Nucleus accumbens (tissue), 56 donors: Measurements from ENCODE around the gene KCNQ1.

ENCODE experiments used
- DNase-seq, 56 donors: peaks; one replicate each; lab custom pipeline; 2025; lab: John Stamatoyannopoulos, UW

The KCNQ1 gene

DNA sequence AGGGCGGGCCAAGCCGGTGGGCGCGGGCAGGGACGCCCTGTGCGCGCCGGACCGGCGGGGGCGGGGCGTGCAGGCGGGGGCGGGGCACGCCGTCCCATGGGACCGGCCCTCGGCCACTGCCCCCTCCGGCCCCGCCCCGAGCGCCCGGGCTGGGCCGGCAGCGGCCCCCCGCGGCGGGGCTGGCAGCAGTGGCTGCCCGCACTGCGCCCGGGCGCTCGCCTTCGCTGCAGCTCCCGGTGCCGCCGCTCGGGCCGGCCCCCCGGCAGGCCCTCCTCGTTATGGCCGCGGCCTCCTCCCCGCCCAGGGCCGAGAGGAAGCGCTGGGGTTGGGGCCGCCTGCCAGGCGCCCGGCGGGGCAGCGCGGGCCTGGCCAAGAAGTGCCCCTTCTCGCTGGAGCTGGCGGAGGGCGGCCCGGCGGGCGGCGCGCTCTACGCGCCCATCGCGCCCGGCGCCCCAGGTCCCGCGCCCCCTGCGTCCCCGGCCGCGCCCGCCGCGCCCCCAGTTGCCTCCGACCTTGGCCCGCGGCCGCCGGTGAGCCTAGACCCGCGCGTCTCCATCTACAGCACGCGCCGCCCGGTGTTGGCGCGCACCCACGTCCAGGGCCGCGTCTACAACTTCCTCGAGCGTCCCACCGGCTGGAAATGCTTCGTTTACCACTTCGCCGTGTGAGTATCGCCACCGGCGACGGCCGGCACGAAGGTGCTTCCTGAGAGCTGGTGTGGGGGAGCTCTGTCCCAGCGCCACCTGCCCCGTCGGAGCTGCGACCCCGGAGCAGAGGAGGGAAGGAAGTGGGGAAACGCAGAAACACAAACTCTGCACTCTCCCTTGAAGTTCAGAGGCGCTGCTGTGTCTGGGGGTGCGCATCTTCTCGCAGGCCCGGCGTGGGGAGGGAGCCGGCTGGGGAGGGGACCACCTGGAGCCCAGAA, at the start of gene KCNQ1:
Gene KCNQ1, plus strand, starts transcription at position 188 of the 925 bp plus-strand sequence. Its CDS starts 91 bp downstream, at position 279.
- DNase-seq, result no peak

DNA sequence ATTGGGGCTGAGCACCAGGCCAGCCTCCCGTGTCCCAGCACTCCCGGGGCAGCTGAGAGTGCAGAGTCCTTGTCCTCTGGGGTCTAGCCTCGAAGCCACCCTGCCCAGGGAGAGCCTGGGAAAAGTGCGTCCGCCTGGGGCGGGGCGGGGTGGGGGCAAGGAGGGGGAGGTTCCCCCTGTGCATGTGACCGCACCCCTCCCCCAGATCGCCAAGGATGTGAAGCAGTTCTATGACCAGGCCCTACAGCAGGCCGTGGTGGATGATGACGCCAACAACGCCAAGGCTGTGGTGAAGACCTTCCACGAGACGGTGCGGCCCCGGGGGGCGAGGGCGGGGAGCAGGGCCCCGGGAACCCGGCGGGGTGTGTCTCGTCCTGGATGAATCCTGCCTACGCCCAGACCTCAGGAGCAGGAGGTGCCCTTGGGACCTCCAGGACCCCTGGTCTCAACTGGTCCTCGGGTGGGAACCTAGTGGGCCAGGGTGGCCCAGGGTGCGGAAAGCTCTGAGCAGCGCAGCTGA, 49.5 kb upstream of the KCNQ1 start:
- DNase-seq, result no peak

DNA sequence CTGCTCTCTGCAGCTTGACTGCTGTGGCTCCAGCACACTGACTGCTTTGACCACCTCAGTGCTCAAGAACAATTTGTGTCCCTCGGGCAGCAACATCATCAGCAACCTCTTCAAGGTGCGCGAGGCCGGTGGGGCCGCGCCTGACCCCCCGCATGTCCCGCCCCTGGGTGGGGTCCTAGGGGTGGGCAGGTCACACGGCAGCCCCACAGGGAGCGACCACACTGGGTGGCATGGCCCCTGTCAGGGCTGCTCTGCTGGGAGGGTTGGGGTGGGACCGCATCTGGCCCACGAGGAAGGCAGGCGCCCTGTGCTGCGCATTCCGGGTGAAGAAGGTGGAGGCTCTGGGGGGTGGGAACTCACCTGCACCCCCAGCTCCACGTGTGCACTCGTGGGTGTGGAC, 49.0 kb upstream of the KCNQ1 start:
- DNase-seq, result no peak

- DNase-seq, result no peak
Observed at GRCh38 chr11:2396471-2396870, 48.3 kb upstream of the KCNQ1 start.

DNA sequence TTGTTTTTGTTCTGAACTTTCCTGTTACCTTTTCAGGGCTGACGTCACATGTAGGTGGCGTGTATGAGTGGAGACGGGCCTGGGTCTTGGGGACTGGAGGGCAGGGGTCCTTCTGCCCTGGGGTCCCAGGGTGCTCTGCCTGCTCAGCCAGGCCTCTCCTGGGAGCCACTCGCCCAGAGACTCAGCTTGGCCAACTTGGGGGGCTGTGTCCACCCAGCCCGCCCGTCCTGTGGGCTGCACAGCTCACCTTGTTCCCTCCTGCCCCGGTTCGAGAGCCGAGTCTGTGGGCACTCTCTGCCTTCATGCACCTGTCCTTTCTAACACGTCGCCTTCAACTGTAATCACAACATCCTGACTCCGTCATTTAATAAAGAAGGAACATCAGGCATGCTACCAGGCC, 47.8 kb upstream of the KCNQ1 start:
- DNase-seq, result no peak

DNA sequence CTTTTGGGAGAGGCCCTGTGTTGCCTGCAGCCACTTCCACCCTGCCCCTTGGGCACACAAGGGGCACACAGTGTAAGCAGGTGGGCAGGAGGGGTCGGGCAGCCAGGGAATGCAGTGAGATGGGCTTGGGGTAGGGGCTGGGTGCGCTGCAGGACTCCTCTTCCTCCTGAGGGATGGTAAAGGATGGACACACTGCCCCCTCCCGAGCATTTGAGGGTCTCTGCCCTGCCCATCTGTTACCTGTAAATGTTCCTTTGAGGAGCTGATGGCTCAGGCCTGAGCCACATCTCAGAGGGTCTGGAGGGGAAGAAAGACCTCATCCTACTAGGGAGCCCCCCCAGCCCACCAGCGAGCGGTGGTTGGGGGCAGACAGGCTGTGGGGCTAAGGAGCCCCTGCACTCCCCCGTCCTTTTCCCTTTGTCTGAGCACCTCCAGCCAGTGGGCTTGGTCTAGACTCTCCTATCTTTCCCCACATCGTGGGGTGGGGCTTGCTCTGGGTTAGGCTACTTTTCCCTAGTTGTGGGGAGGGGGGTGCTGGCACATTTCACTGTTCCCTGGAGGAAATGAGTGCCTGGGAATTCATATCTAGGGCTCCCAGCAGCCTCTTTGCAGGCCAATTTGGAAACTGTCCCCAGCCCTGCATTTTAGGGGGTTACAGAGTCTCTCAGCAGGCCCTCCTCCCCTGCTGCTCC, 46.0 kb upstream of the KCNQ1 start:
- no peak for DNase-seq

DNA sequence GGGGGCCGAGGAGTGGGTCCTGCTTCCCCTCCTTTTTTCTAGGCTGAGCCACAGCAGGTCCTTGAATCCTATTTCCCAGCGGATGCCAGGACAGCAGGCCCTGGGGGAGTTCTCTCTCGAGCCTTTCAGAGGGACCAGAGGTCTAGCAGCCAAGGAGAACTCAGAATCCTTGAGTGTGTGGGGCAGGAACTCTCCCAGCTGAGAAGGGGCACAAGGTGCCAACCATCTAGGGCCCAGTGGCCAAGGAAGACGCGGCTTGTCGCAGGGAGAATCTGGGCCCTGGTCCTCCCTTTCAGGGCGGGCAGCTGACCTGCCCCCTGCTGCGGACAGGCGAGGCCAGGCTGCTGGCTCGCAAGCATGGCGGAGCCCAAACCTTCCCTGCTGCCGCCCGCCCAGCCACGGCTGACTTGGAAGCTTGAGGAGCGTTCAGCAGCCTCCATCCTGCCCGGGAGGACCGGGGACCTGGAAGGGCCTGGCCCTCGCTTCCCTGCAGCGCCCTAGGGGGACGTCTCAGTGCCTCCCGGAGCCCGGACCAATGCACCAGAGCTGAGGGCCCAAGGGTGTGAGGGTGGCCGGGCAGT, 45.2 kb upstream of the KCNQ1 start:
- DNase-seq, result peak in 7 of 56 donors; percentile 47 to 75 (median 58)

- DNase-seq, result peak; percentile 91 to 100 (median 99)
Observed at GRCh38 chr11:2400069-2400761, 44.6 kb upstream of the KCNQ1 start, which contains the start of gene TSSC4. Gene TSSC4, plus strand, starts transcription at chr11:2400750. Its CDS starts 1,884 bp downstream, at chr11:2402634.

DNA sequence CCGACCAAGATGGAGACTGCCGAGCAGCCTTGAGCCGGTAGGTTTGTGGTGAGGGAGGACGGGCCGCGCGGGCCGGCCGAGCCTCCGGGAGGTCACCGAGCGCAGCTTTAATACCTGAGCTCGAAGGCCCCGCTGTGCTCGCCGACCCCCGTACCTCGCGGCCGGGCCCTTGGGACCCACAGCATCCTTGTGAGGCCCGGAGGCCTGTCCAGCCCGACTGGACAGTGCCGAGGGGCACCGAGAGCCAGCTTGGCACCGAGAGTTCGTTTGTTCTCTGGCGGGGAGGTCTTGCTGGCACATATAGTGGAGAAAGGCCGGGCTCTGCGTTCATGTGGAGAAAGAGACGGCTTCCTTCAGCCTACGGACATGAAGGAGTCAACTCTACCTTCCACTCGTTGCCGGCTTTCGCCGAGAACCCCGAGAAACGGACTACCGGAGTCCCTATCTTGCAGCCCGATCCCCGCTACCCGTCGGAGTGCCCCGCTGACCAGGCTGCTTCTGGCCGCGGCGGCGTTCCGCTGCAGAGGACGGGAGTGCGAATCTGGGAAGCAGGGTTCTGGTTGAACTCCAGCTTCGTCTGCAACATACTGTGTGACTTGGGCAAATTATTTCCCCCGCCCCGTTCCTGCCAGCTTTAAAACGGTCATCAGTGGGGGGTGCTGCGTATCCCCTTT, 43.9 kb upstream of the KCNQ1 start:
- peak in 1 of 56 donors; percentile 71 for DNase-seq

GRCh38 chr11:2401436-2401984, 43.3 kb upstream of the KCNQ1 start:
- no peak for DNase-seq

DNA sequence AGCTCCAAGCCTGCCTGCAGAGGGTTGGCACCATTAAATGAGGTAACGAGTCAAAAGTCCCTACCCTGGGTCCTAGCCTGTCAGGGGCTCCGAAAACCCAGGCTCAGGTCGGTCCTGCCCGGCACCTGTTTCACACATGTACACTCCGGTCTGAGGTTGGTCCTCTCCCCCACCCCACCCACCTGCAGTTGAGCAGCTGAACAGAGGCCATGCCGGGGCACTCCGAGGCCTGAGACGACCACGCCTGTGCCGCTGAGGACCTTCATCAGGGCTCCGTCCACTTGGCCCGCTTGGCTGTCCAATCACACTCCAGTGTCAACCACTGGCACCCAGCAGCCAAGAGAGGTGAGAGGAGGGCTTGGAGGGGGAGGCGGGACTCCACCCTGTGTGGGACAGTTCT, 42.7 kb upstream of the KCNQ1 start:
- no peak for DNase-seq

- DNase-seq, result no peak
Observed at GRCh38 chr11:2402890-2403645, 41.7 kb upstream of the KCNQ1 start.

GRCh38 chr11:2404735-2405196, 40.0 kb upstream of the KCNQ1 start:
- DNase-seq, result no peak

DNA sequence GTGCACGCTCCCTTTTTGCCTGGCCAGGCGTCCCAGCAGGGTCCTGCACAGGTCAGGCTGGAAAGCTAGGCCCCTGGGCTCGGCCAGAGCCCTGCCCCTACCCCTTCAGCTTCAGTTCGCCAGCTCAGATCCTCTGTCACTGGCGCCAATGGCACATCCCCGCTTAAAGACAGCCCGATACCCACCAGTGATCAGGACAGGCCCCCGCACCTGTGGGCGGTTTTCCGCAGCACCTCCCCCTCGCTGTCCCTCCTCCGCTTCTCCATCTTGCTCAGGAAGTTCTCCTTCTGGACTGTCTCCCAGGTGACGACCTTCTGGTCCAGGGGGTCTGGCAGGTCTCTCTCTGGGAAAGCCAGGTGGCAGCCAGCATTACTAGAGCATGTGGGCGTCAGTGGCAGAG, 38.4 kb upstream of the KCNQ1 start:
- DNase-seq, result no peak

- DNase-seq, result no peak
Observed at GRCh38 chr11:2406878-2407410, 37.9 kb upstream of the KCNQ1 start.

GRCh38 chr11:2408671-2409070, 36.1 kb upstream of the KCNQ1 start:
- no peak for DNase-seq

DNA sequence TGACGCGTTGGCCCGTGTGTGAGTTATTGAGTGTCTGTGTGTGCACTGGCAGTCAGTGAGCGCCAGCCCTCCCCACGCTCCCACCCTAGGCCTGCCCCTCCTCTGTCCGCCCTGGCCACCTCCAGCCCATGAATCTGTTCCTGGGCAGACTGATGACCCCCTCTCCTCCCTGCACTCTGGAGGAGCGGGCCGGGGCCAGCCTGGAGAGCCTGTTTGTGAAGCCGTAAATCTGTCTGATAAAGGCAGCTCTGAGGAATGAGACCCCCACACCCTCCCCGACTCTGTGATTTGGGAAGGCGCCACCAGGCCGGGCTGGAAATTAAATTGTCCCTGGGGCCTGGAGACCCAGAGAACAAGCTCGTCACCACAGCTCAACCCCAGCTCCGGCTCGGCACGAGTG, 35.7 kb upstream of the KCNQ1 start:
- no peak for DNase-seq
